ENCODE measurements around the gene NCKAP5.
A peak's percentile ranks its signal among the peaks of the same experiment; 100 is the strongest.

The NCKAP5 gene

DNA sequence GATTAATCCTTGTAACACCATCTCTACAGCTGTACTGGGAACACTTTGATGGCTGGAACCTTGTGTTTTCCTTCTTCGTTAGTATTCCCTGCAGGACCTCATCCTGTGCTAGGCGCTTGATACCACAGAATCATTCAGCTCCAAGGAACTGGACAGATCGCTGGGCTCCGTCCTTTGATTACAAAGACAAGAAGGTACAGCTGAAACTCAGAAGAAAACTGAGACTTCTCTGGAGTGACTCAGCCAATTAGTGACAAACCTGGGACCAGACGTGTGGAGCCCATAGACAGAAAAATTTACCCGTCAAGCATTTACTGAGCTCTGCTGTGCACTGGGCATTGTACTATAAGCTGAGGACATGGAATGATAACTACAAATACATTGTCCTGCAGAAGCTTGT is 67.3 kb downstream of the NCKAP5 start:
- 92 to 96% methylated on average over 6 of the region's 6 CpGs for WGBS, 2 experiments
- Histone ChIP-seq H3K4me1 (ENCODE audit: control insufficient read depth, insufficient read depth, low read length) (peaks cover 18% of the 10 kb centered on the region), H3K4me3 (ENCODE audit: insufficient read depth, low read depth, low read length) (no peak overlapping the region), H3K36me3 (ENCODE audit: control insufficient read depth, insufficient read depth, low read length) (no peaks in the 10 kb centered on the region), H3K9me3 (ENCODE audit: control insufficient read depth, low read length) (no peaks in the 10 kb centered on the region), H3K27ac (ENCODE audit: insufficient read depth, low read depth, low read length, poor library complexity, severe bottlenecking) (no peak overlapping the region), H3K27me3 (ENCODE audit: control insufficient read depth, insufficient read depth, low read length, poor library complexity, severe bottlenecking) (no peaks in the 10 kb centered on the region)

GRCh38 chr2:133498662-133499585 is 69.3 kb downstream of the NCKAP5 start:
- Histone ChIP-seq H3K9me3 (ENCODE audit: control insufficient read depth, low read length) (no peaks in the 10 kb centered on the region), H3K27ac (ENCODE audit: insufficient read depth, low read depth, low read length, poor library complexity, severe bottlenecking) (no peak overlapping the region)
- 94 to 96% methylated on average over 8 of the region's 8 CpGs for WGBS, 2 experiments

DNA sequence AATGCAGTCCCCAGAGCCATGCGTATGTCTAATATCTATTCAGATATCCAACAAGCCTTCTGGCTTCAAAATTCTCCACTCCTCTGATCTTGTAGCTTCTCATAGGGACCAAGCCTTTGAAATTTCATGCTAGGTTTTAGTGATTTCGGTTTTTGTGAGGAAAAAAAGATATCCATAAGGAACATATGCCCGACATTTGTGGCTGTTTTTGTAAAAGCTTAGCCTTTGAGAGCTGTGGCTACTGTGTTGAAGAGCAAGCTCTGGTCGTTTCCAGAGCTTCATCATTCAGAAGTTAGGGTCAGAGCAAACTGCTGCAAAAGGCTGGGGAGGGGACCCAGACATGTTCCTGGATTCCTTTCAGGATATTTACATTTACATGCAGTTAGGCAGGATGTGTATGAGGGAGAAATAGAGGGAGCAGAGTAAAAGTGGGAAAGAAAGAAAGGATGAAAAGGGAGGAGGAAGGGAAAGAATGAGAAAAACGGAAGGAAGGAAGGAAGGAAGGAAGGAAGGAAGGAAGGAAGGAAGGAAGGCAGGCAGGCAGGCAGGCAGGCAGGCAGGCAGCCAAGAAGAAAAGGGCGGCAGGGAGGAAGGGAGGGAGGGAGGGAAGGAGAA is 70.2 kb downstream of the NCKAP5 start:
- H3K36me3 ChIP-seq (ENCODE audit: control insufficient read depth, insufficient read depth, low read length): no peaks in the 10 kb centered on the region
- 80 to 91% methylated on average over 6 of the region's 6 CpGs for WGBS, 2 experiments

More at GRCh38 chr2:133498662-133499585, 69.3 kb downstream of the NCKAP5 start:
- Histone ChIP-seq H3K36me3 (ENCODE audit: control insufficient read depth, insufficient read depth, low read length) (no peaks in the 10 kb centered on the region), H3K4me3 (ENCODE audit: insufficient read depth, low read depth, low read length) (no peak overlapping the region), H3K27me3 (ENCODE audit: control insufficient read depth, insufficient read depth, low read length, poor library complexity, severe bottlenecking) (no peaks in the 10 kb centered on the region), H3K4me1 (ENCODE audit: control insufficient read depth, insufficient read depth, low read length) (peaks cover 22% of the 10 kb centered on the region)

DNA sequence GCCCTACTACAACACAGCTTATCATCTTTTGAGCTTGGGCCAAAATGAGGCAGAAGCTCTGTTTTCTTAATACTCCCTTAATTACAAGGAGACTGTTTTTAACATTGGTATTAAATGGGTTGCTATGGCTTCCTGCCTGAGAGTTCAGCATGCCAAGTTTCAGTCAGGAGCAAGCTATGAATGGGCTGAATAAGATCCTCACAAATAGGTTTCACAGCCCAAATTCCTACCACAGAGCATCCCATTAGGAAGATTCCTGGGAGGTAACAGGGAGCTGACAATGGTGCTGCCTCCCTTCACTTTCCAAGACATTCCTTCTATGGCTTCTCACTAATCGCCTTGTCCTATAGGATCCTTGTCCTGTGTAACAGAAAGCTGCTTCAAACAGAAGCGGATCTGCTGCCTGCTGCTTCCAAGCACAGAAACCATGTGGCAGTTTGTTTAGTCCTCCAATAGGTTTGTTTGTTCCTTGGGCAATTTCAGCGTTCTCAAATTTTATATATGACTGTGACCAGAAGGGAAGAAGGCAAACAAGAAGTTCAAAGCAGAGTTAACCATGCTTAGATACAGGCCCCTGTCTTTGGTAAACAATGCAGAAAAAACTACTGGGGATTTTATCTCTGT is 70.9 kb downstream of the NCKAP5 start:
- peak overlapping the region; percentile 20 for H3K27ac ChIP-seq (ENCODE audit: insufficient read depth, low read depth, low read length, poor library complexity, severe bottlenecking)
- peaks cover 22% of the 10 kb centered on the region for H3K4me1 ChIP-seq (ENCODE audit: control insufficient read depth, insufficient read depth, low read length)
- H3K9me3 ChIP-seq (ENCODE audit: control insufficient read depth, low read length): no peaks in the 10 kb centered on the region
- H3K36me3 ChIP-seq (ENCODE audit: control insufficient read depth, insufficient read depth, low read length): no peaks in the 10 kb centered on the region
- H3K27me3 ChIP-seq (ENCODE audit: control insufficient read depth, insufficient read depth, low read length, poor library complexity, severe bottlenecking): no peaks in the 10 kb centered on the region
- no peak overlapping the region for H3K4me3 ChIP-seq (ENCODE audit: insufficient read depth, low read depth, low read length)
- 5 to 13% methylated on average over 3 of the region's 3 CpGs for WGBS, 2 experiments

More for the DNA sequence above, 70.2 kb downstream of the NCKAP5 start:
- Histone ChIP-seq H3K27ac (ENCODE audit: insufficient read depth, low read depth, low read length, poor library complexity, severe bottlenecking) (no peak overlapping the region), H3K4me1 (ENCODE audit: control insufficient read depth, insufficient read depth, low read length) (peaks cover 22% of the 10 kb centered on the region), H3K9me3 (ENCODE audit: control insufficient read depth, low read length) (no peaks in the 10 kb centered on the region), H3K27me3 (ENCODE audit: control insufficient read depth, insufficient read depth, low read length, poor library complexity, severe bottlenecking) (no peaks in the 10 kb centered on the region), H3K4me3 (ENCODE audit: insufficient read depth, low read depth, low read length) (no peak overlapping the region)

DNA sequence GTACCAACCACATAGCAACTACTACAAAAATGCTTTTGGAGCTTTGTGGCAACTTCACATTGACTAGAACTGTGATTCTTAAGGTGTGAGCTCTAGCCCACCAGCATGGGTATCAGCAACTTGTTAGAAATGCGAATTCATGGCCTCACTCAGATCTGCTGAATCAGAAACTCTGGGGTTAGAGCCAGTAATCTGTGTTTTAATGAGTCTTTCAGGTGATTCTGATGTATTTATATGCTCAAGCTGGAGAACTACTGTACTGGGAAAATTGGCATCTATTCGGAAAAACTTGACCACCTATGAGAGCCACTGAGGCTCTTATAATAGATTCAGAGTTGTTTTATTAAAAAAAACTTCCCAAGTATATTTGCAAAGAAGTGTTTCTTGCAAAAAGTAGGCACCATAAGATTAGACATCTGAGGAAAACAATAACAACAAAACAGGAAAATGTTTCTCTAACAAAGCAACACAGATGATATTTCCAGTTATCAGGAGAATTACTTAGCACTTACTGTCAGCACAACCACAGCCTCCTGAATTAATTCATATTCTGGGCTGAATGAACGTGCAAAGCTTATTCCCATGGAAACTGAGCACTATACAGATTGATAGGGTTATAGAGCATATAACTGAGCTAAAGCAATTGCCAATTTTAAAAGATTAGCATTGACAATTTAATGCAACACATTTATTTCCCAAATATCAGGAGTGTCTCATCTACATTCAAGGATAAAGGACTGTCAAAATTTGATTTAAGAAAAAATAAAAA is 71.6 kb downstream of the NCKAP5 start:
- H3K4me3 ChIP-seq (ENCODE audit: insufficient read depth, low read depth, low read length): no peak overlapping the region
- H3K27ac ChIP-seq (ENCODE audit: insufficient read depth, low read depth, low read length, poor library complexity, severe bottlenecking): peak overlapping the region; percentile 11
- WGBS, 2 experiments: 96 to 99% methylated on average over 3 of the region's 3 CpGs

DNA sequence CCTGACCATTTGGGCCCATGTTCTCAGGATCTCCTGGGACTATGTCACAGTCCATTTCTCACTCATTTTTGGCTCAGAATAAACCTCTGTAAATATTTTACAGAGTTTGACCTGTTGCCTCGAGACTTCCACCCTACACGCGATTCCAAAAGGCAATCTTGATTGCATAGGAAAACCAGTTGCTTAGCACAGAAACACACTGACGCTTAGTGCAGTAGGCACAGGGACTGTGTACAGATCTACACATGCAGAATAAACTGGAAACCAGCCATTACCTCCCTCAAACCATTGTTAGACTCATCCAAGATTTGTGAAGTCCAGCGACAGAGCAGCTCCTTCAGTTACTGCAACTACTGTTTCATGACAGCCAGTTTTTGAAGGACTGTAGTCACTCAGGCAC is 73.0 kb downstream of the NCKAP5 start:
- Histone ChIP-seq H3K4me3 (ENCODE audit: insufficient read depth, low read depth, low read length) (no peak overlapping the region), H3K4me1 (ENCODE audit: control insufficient read depth, insufficient read depth, low read length) (peaks cover 19% of the 10 kb centered on the region), H3K9me3 (ENCODE audit: control insufficient read depth, low read length) (no peaks in the 10 kb centered on the region), H3K27ac (ENCODE audit: insufficient read depth, low read depth, low read length, poor library complexity, severe bottlenecking) (no peak overlapping the region), H3K36me3 (ENCODE audit: control insufficient read depth, insufficient read depth, low read length) (no peaks in the 10 kb centered on the region), H3K27me3 (ENCODE audit: control insufficient read depth, insufficient read depth, low read length, poor library complexity, severe bottlenecking) (no peaks in the 10 kb centered on the region)
- 91% methylated on average over 5 of the region's 5 CpGs for WGBS, 2 experiments

More for the DNA sequence above, 71.6 kb downstream of the NCKAP5 start:
- Histone ChIP-seq H3K27me3 (ENCODE audit: control insufficient read depth, insufficient read depth, low read length, poor library complexity, severe bottlenecking) (no peaks in the 10 kb centered on the region), H3K4me1 (ENCODE audit: control insufficient read depth, insufficient read depth, low read length) (peaks cover 22% of the 10 kb centered on the region), H3K9me3 (ENCODE audit: control insufficient read depth, low read length) (no peaks in the 10 kb centered on the region), H3K36me3 (ENCODE audit: control insufficient read depth, insufficient read depth, low read length) (no peaks in the 10 kb centered on the region)

- Histone ChIP-seq H3K27ac (ENCODE audit: insufficient read depth, low read depth, low read length, poor library complexity, severe bottlenecking) (no peak overlapping the region), H3K27me3 (ENCODE audit: control insufficient read depth, insufficient read depth, low read length, poor library complexity, severe bottlenecking) (no peaks in the 10 kb centered on the region), H3K4me1 (ENCODE audit: control insufficient read depth, insufficient read depth, low read length) (peaks cover 16% of the 10 kb centered on the region), H3K4me3 (ENCODE audit: insufficient read depth, low read depth, low read length) (no peak overlapping the region), H3K9me3 (ENCODE audit: control insufficient read depth, low read length) (no peaks in the 10 kb centered on the region), H3K36me3 (ENCODE audit: control insufficient read depth, insufficient read depth, low read length) (no peaks in the 10 kb centered on the region)
- 97 to 100% methylated on average over 2 of the region's 2 CpGs for WGBS, 2 experiments
Measured at GRCh38 chr2:133492719-133493380, 75.4 kb downstream of the NCKAP5 start.

DNA sequence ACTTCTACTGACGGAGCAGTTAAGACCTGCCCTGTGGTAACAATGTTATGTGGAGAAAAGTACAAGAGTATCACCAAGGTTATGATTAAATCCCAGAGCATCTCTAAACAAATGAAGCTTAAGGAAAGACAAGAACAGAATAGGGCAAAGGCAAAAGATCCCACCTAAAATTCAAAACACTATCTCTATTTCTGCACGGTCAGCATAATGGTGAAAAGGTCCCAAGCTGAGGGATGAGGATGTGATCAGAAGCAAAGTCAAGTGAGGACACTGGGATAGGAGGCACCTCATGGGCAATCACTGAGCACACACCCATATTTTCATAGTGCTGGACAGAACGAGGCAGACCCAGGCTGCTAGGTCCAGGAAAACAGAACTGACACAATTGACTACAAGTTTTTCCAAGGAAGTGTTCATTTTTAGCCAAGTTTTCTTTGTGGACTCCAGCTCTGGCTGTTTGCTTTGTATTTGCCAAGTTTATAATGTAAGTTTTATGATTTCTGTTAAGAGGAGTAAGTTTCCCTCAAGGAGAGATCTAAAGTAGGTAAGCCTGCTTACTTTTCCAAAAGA is 77.8 kb downstream of the NCKAP5 start:
- H3K27me3 ChIP-seq (ENCODE audit: control insufficient read depth, insufficient read depth, low read length, poor library complexity, severe bottlenecking): no peaks in the 10 kb centered on the region
- peaks cover 1% of the 10 kb centered on the region for H3K4me1 ChIP-seq (ENCODE audit: control insufficient read depth, insufficient read depth, low read length)
- no peak overlapping the region for H3K4me3 ChIP-seq (ENCODE audit: insufficient read depth, low read depth, low read length)
- 90 to 96% methylated on average over 3 of the region's 3 CpGs for WGBS, 2 experiments
- H3K27ac ChIP-seq (ENCODE audit: insufficient read depth, low read depth, low read length, poor library complexity, severe bottlenecking): no peak overlapping the region
- no peaks in the 10 kb centered on the region for H3K9me3 ChIP-seq (ENCODE audit: control insufficient read depth, low read length)
- H3K36me3 ChIP-seq (ENCODE audit: control insufficient read depth, insufficient read depth, low read length): no peaks in the 10 kb centered on the region

DNA sequence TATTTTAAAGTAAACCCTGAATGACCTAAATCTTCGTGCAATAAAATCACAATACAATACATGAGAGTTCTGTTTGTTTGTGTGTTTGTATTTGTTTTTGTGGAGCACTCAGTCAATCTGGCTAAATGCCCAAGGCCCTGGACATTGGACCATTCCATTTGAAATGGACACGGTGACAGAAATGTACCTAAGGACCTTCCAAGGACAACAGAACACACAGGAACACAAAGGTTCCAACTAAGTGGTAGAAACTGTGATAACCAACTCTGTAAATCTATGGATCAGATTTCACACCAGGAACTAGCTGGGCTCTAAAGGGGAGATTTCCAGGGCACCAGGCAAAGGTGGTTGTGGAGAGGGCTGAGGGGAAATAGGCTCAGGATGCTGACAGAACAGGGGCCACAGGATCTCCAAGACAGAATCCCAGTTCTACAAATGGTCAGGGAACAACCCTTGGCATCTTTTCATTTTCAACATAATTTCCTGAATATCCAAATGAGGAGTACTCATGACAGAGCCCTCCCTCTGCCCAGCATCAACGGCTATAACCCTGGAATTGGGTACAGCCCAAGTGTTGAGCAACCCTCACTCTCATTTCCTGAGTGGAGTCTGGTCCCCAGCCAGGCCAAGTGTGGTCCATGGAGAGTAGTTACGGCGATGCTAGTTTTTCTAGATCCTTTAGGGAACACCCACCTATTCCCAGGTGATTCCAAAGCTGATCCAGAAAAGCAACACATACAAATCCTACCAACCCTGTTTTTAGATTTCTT is 78.4 kb downstream of the NCKAP5 start:
- Histone ChIP-seq H3K4me1 (ENCODE audit: control insufficient read depth, insufficient read depth, low read length) (no peaks in the 10 kb centered on the region), H3K4me3 (ENCODE audit: insufficient read depth, low read depth, low read length) (no peak overlapping the region), H3K36me3 (ENCODE audit: control insufficient read depth, insufficient read depth, low read length) (no peaks in the 10 kb centered on the region), H3K9me3 (ENCODE audit: control insufficient read depth, low read length) (no peaks in the 10 kb centered on the region), H3K27me3 (ENCODE audit: control insufficient read depth, insufficient read depth, low read length, poor library complexity, severe bottlenecking) (no peaks in the 10 kb centered on the region), H3K27ac (ENCODE audit: insufficient read depth, low read depth, low read length, poor library complexity, severe bottlenecking) (no peak overlapping the region)
- 93 to 96% methylated on average over 4 of the region's 5 CpGs for WGBS, 2 experiments
